ENCODE measurements around the gene PPP1R15B. TPM values are rescaled to one million over a fixed set of nuclear protein-coding genes. Genes with fewer than 3 reads are reported as not detected.

Gene PPP1R15B
- total RNA-seq (45.2 TPM), polyA plus RNA-seq (28.3 TPM)

- WGBS = under 1% methylated on average over 68 of the region's 69 CpGs
Measured at GRCh38 chr1:204411451-204412204, at the start of gene PPP1R15B. PPP1R15B (minus strand) TSS chr1:204411817; CDS start chr1:204411411, 406 bp downstream.

GRCh38 chr1:204460346-204460745, 48.7 kb upstream of the PPP1R15B start:
- H3K36me3 ChIP-seq (ENCODE audit: insufficient read depth) = no peaks in the 10 kb centered on the region

More at GRCh38 chr1:204411451-204412204, at the start of gene PPP1R15B:
- H3K4me1 ChIP-seq (ENCODE audit: insufficient read depth) = no peaks in the 10 kb centered on the region
- peak within 1 kb of the TSS; percentile 97 for H3K27ac ChIP-seq (ENCODE audit: low read depth)
- peak within 1 kb of the TSS; percentile 77 for H3K4me3 ChIP-seq (ENCODE audit: low read depth, low read length)
- peak; percentile 93 for DNase-seq (ENCODE audit: extremely low spot score)
- no peaks in the 10 kb centered on the region for H3K36me3 ChIP-seq (ENCODE audit: insufficient read depth)

GRCh38 chr1:204459706-204460105, 48.1 kb upstream of the PPP1R15B start:
- Histone ChIP-seq H3K27ac (ENCODE audit: low read depth) (no peak overlapping the region), H3K36me3 (ENCODE audit: insufficient read depth) (no peaks in the 10 kb centered on the region)
- 79% methylated on average over 4 of the region's 4 CpGs for WGBS

More at GRCh38 chr1:204460346-204460745, 48.7 kb upstream of the PPP1R15B start:
- no peak for DNase-seq (ENCODE audit: extremely low spot score)
- H3K27ac ChIP-seq (ENCODE audit: low read depth) = no peak overlapping the region
- no peaks in the 10 kb centered on the region for H3K4me1 ChIP-seq (ENCODE audit: insufficient read depth)
- WGBS = 95% methylated on average over 8 of the region's 8 CpGs
- H3K4me3 ChIP-seq (ENCODE audit: low read depth, low read length) = no peak overlapping the region

GRCh38 chr1:204457666-204458065, 46.0 kb upstream of the PPP1R15B start:
- H3K4me3 ChIP-seq (ENCODE audit: low read depth, low read length) = no peak overlapping the region
- WGBS = 81% methylated on average over 5 of the region's 5 CpGs
- no peaks in the 10 kb centered on the region for H3K4me1 ChIP-seq (ENCODE audit: insufficient read depth)
- no peak overlapping the region for H3K27ac ChIP-seq (ENCODE audit: low read depth)
- no peak for DNase-seq (ENCODE audit: extremely low spot score)
- no peaks in the 10 kb centered on the region for H3K36me3 ChIP-seq (ENCODE audit: insufficient read depth)

More at GRCh38 chr1:204459706-204460105, 48.1 kb upstream of the PPP1R15B start:
- H3K4me1 ChIP-seq (ENCODE audit: insufficient read depth) = no peaks in the 10 kb centered on the region
- no peak for DNase-seq (ENCODE audit: extremely low spot score)
- no peak overlapping the region for H3K4me3 ChIP-seq (ENCODE audit: low read depth, low read length)

- no peak overlapping the region for H3K4me3 ChIP-seq (ENCODE audit: low read depth, low read length)
- peak; percentile 47 for DNase-seq (ENCODE audit: extremely low spot score)
- no peaks in the 10 kb centered on the region for H3K4me1 ChIP-seq (ENCODE audit: insufficient read depth)
- no peak overlapping the region for H3K27ac ChIP-seq (ENCODE audit: low read depth)
- WGBS = 46% methylated on average over 11 of the region's 11 CpGs
- no peaks in the 10 kb centered on the region for H3K36me3 ChIP-seq (ENCODE audit: insufficient read depth)
Measured at GRCh38 chr1:204456826-204457442, 45.3 kb upstream of the PPP1R15B start.

GRCh38 chr1:204455831-204456145, 44.2 kb upstream of the PPP1R15B start:
- Histone ChIP-seq H3K4me3 (ENCODE audit: low read depth, low read length) (no peak overlapping the region), H3K4me1 (ENCODE audit: insufficient read depth) (no peaks in the 10 kb centered on the region), H3K27ac (ENCODE audit: low read depth) (no peak overlapping the region), H3K36me3 (ENCODE audit: insufficient read depth) (no peaks in the 10 kb centered on the region)
- 95% methylated on average over 9 of the region's 9 CpGs for WGBS
- no peak for DNase-seq (ENCODE audit: extremely low spot score)

- Histone ChIP-seq H3K36me3 (ENCODE audit: insufficient read depth) (no peaks in the 10 kb centered on the region), H3K27ac (ENCODE audit: low read depth) (no peak overlapping the region), H3K4me1 (ENCODE audit: insufficient read depth) (no peaks in the 10 kb centered on the region), H3K4me3 (ENCODE audit: low read depth, low read length) (no peak overlapping the region)
- no peak for DNase-seq (ENCODE audit: extremely low spot score)
- WGBS = 78% methylated on average over 18 of the region's 18 CpGs
Measured at GRCh38 chr1:204455063-204455830, 43.6 kb upstream of the PPP1R15B start.

GRCh38 chr1:204454476-204454875, 42.9 kb upstream of the PPP1R15B start:
- no peaks in the 10 kb centered on the region for H3K4me1 ChIP-seq (ENCODE audit: insufficient read depth)
- H3K27ac ChIP-seq (ENCODE audit: low read depth) = no peak overlapping the region
- no peaks in the 10 kb centered on the region for H3K36me3 ChIP-seq (ENCODE audit: insufficient read depth)
- WGBS = 86% methylated on average over 4 of the region's 4 CpGs
- H3K4me3 ChIP-seq (ENCODE audit: low read depth, low read length) = no peak overlapping the region
- DNase-seq (ENCODE audit: extremely low spot score) = no peak

- Histone ChIP-seq H3K4me3 (ENCODE audit: low read depth, low read length) (no peak overlapping the region), H3K4me1 (ENCODE audit: insufficient read depth) (no peaks in the 10 kb centered on the region), H3K36me3 (ENCODE audit: insufficient read depth) (no peaks in the 10 kb centered on the region), H3K27ac (ENCODE audit: low read depth) (no peak overlapping the region)
- no peak for DNase-seq (ENCODE audit: extremely low spot score)
- WGBS = 75% methylated on average over 8 of the region's 8 CpGs
Measured at GRCh38 chr1:204453141-204453772, 41.6 kb upstream of the PPP1R15B start.

GRCh38 chr1:204451352-204452124, 39.9 kb upstream of the PPP1R15B start:
- WGBS = 78% methylated on average over 8 of the region's 8 CpGs
- Histone ChIP-seq H3K4me3 (ENCODE audit: low read depth, low read length) (no peak overlapping the region), H3K36me3 (ENCODE audit: insufficient read depth) (no peaks in the 10 kb centered on the region), H3K27ac (ENCODE audit: low read depth) (peak overlapping the region; percentile 83), H3K4me1 (ENCODE audit: insufficient read depth) (no peaks in the 10 kb centered on the region)
- DNase-seq (ENCODE audit: extremely low spot score) = no peak

GRCh38 chr1:204450461-204451257, 39.0 kb upstream of the PPP1R15B start:
- WGBS = 64% methylated on average over 8 of the region's 8 CpGs
- H3K4me3 ChIP-seq (ENCODE audit: low read depth, low read length) = no peak overlapping the region
- no peaks in the 10 kb centered on the region for H3K36me3 ChIP-seq (ENCODE audit: insufficient read depth)
- H3K4me1 ChIP-seq (ENCODE audit: insufficient read depth) = no peaks in the 10 kb centered on the region
- no peak for DNase-seq (ENCODE audit: extremely low spot score)
- peak overlapping the region; percentile 83 for H3K27ac ChIP-seq (ENCODE audit: low read depth)

GRCh38 chr1:204449678-204450280, 38.2 kb upstream of the PPP1R15B start:
- 68% methylated on average over 8 of the region's 8 CpGs for WGBS
- Histone ChIP-seq H3K27ac (ENCODE audit: low read depth) (no peak overlapping the region), H3K4me3 (ENCODE audit: low read depth, low read length) (no peak overlapping the region), H3K4me1 (ENCODE audit: insufficient read depth) (no peaks in the 10 kb centered on the region), H3K36me3 (ENCODE audit: insufficient read depth) (no peaks in the 10 kb centered on the region)
- no peak for DNase-seq (ENCODE audit: extremely low spot score)

Data from urinary bladder (tissue), 4 donors.